Fibroblast of gingiva (primary cell): ENCODE measurements around the gene PXMP4.
"Not testable (repeated sequence)": the region's sequence is repeated elsewhere in the genome, so short reads cannot be mapped to it uniquely, and the experiment has no call there.

Source experiments
- DNase-seq: peaks from one replicate; pipeline ENCODE4 v3.0.0-alpha.2; 2011; ENCODE audit warnings: low read depth

Gene PXMP4

GRCh38 chr20:33702861-33703260 is 17.2 kb downstream of the PXMP4 start:
- no peak for DNase-seq

GRCh38 chr20:33701629-33702450 is 18.3 kb downstream of the PXMP4 start:
- no peak for DNase-seq

DNA sequence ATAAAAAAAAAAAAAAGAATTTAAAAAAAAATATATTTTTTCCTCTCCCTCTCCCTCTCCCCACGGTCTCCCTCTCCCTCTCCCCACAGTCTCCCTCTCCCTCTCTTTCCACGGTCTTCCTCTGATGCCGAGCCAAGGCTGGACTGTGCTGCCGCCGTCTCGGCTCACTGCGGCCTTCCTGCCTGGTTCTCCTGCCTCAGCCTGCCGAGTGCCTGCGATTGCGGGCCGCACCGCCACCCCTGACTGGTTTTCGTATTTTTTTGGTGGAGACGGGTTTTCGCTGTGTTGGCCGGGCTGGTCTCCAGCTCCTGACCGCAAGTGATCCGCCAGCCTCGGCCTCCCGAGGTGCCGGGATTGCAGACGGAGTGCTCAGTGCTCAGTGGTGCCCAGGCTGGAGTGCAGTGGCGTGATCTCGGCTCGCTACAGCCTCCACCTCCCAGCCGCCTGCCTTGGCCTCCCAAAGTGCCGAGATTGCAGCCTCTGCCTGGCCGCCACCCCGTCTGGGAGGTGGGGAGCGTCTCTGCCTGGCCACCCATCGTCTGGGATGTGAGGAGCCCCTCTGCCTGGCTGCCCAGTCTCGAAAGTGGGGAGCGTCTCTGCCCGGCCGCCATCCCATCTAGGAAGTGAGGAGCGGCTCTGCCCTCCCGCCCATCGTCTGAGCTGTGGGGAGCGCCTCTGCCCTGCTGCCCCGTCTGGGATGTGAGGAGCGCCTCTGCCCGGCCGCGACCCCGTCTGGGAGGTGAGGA is 19.2 kb downstream of the PXMP4 start:
- DNase-seq: not testable (repeated sequence)

DNA sequence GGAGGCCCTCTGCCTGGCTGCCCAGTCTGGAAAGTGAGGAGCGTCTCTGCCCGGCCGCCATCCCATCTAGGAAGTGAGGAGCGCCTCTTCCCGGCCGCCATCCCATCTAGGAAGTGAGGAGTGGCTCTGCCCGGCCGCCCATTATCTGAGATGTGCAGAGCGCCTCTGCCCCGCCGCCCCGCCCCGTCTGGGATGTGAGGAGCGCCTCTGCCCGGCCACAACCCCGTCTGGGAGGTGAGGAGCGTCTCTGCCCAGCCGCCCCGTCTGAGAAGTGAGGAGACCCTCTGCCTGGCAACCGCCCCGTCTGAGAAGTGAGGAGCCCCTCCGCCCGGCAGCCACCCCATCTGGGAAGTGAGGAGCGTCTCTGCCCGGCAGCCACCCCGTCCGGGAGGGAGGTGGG is 21.1 kb downstream of the PXMP4 start:
- DNase-seq: not testable (repeated sequence)

- peak; percentile 78 for DNase-seq
Observed at GRCh38 chr20:33697129-33697528, 23.0 kb downstream of the PXMP4 start.

DNA sequence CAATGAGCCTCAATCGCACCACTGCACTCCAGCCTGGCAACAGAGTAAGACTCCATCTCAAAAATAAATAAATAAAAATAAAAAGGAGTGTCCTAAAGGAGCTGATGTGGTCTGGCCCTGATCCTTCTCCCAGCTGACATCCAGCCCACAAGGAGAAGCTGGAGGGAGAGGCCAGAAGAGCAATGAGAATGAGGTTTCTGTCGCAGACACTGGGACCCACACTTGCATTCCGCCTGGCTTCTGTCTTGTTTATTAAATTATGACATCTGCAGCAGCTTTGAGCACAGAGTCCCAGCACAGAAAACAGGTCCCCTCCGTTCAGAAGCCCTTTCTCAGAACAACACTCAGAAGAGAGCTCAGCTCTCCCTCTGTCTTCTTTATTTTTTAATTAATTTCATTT is 23.7 kb downstream of the PXMP4 start:
- DNase-seq: no peak

- DNase-seq: no peak
Observed at GRCh38 chr20:33694639-33695012, 25.5 kb downstream of the PXMP4 start.

- no peak for DNase-seq
Observed at GRCh38 chr20:33693741-33694638, 26.1 kb downstream of the PXMP4 start.

- no peak for DNase-seq
Observed at GRCh38 chr20:33693289-33693688, 26.8 kb downstream of the PXMP4 start.

GRCh38 chr20:33689973-33690372 is 30.1 kb downstream of the PXMP4 start:
- no peak for DNase-seq

- no peak for DNase-seq
Observed at GRCh38 chr20:33689493-33689892, 30.6 kb downstream of the PXMP4 start.

DNA sequence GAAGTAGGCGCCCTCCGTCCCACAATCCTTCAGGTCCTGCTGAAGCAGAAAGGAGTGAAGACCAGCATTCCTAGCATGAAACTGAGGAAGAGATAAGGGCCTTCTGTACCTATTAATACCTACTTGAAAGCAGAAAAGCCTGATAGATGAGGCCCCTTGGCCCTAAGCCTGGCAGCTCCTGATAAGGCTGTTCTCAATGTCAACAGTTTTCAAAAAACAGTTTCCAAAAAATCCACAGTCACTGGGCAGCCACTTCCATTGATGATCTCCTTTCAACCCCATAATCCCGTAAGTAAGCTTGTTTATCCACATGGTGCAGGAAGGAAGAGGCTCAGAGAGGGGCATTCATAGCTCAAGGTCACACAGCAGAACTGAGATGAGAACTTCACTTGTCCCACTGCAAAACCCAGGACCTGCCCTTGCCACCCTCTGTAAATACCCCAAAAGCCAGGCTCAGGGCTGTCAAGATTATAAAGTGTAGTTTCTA is 31.1 kb downstream of the PXMP4 start:
- DNase-seq: no peak

- no peak for DNase-seq
Observed at GRCh38 chr20:33687993-33688937, 31.8 kb downstream of the PXMP4 start.

DNA sequence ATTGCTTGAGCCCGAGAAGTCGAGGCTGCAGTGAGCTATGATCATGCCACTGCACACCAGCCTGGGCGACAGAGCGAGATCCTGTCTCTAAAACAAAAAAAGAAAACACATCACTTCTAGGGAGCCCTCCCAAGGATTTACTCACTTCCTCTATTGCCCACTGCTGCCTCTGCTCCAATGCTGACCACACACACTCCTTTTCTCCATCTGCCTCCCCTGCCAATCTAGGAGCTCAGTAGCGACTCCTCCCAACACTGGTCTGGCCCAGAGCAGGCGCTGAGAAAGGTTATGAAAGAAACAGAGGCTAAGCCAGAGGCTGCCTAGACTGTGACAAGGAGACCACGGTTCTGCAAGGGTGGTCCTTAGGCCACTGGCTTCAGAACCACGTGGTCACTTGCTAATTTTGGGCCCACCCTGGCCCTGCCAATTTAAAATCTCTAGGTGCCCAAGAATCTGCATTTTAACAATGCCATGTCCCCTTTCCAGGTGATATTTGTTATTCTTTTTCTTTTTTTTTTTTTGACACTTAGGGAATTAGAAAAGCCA is 32.7 kb downstream of the PXMP4 start:
- DNase-seq: no peak

DNA sequence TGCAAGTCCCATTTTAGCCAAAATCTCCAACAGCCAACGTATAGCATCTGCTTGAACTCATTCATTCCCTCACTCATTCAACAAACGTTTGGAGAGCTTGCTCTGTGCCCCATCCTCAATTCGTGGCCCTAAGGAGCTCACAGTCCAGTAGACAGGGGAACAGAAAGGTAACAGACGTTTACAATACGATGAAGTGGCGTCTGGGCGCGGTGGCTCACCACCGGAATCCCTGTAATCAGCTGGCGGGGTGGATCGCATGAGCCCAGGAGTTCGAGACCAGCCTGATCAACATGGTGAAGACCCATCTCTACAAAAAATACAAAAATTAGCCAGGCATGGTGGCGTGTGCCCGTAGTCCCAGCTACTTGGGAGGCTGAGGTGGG is 33.1 kb downstream of the PXMP4 start:
- DNase-seq: no peak

- peak; percentile 89 for DNase-seq
Observed at GRCh38 chr20:33686100-33686983, 33.8 kb downstream of the PXMP4 start, which contains the start of gene E2F1. E2F1 (minus strand) TSS chr20:33686385; CDS start chr20:33686264, 121 bp downstream.

DNA sequence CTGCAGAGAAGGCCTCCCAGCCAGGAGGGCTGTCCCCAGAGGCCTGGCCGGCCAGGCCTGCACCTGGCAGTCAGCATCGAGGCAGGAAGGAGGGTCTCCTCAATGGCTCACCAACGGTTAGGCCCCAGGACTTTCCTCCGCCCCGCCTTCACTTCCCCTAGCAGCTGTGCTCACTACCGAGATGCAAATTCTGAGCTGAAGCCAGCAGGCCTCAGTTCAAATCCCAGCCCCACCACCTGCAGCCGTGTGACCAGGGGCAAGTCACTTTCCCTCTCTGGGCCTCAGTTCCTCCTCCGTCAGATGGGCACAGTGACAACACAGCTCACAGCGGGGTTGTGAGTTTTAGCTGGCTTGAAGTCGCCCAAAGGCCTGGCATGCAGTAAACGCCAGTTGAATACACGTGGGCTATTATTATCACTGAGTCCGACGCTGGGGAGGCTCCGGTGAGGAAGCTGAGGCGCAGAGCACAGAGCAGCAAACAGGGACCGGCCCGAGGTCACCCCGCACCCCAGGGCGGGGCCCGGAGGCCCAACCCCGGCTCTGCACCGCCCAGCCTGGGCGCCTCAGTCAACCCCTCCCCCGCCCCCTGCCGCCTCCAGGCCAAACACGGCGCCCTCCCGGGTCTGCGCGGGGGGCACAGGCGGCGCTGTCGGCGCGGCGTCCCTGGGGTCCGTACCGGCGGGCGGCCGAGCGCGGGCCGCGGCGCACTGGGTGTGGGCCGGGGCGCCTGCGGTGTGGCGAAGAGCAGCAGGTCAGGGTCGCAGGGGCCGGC is 34.6 kb downstream of the PXMP4 start:
- no peak for DNase-seq

DNA sequence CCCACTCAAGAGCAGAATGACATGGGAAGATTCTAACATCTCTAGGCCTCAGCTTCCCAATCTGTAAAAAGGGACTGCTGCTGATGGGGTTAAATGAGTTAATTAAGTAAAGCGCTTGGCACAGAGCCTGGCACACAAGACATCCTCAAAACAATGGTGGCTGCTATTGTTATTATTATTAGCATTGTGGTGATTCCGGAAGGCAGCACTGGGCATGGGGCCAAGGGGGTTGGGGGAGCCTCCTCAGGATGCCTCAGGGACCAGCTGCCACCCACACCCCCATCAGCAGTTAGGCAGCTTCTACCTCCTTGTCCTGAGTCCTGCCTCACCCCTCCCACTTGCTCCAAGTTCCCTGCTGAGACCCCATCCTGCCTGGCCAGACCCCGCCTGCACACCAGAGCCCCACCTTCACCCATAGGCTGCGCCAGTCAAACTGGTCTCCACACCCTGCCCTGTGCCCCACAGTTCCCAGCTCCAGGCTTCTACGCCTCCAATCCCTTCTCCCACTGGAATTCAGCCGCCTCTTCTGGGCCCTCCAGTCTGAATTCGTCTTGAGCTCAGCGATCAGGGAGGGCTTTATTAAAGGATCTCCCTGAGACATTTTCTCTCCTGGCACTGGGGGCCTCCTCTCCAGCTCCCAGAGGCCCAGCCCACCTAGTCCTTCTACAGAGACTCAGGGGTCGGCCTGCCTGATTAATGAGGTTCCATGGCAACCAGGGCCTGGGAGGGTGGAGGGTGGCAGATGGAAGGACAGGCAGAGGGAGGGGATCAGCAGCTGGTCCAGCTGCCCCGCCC is 35.4 kb downstream of the PXMP4 start:
- no peak for DNase-seq
